Neural progenitor cell (in vitro differentiated cells): ENCODE data around the gene ZSCAN5C. TPM values are rescaled to one million over a fixed set of nuclear protein-coding genes. Genes with fewer than 3 reads are reported as not detected.
"Not testable (repeated sequence)": the region's sequence is repeated elsewhere in the genome, so short reads cannot be mapped to it uniquely, and the experiment has no call there.

Source experiments
- DNase-seq: peaks from one replicate; pipeline ENCODE4 v3.0.0-alpha.2; 2016; ENCODE audit warnings: low spot score
- H2AFZ ChIP-seq: fragments of 200-600 bp; sonication (generic); replicated peaks from 2 replicates; pipeline ENCODE4 v1.6.1; 2016; ENCODE audit warnings: antibody characterized with exemption
- H3F3A ChIP-seq: fragments of 200-600 bp; sonication (generic); 2 replicates; pipeline ENCODE4 v1.6.1; 2016; ENCODE audit warnings: antibody characterized with exemption, low read depth
- H3K27ac ChIP-seq: fragments of 200-600 bp; sonication (generic); 2 replicates; pipeline ENCODE4 v1.5.1; 2016; ENCODE audit warnings: mild to moderate bottlenecking
- H3K27me3 ChIP-seq: fragments of 200-600 bp; sonication (generic); 2 replicates; pipeline ENCODE4 v1.6.1; 2016; ENCODE audit warnings: mild to moderate bottlenecking, moderate library complexity
- H3K36me3 ChIP-seq: fragments of 200-600 bp; sonication (generic); 2 replicates; pipeline ENCODE4 v1.5.1; 2016
- H3K4me1 ChIP-seq: fragments of 200-600 bp; sonication (generic); 2 replicates; pipeline ENCODE4 v1.6.1; 2016; ENCODE audit warnings: mixed run types
- H3K4me2 ChIP-seq: fragments of 200-600 bp; sonication (generic); 2 replicates; pipeline ENCODE4 v1.6.1; 2016
- H3K4me3 ChIP-seq: fragments of 200-600 bp; sonication (generic); 2 replicates; pipeline ENCODE4 v1.5.1; 2016
- H3K79me2 ChIP-seq: fragments of 200-600 bp; sonication (generic); 2 replicates; pipeline ENCODE4 v1.6.1; 2016; ENCODE audit warnings: low read depth
- H3K9ac ChIP-seq: fragments of 200-600 bp; sonication (generic); 2 replicates; pipeline ENCODE4 v1.6.1; 2016
- H3K9me3 ChIP-seq: fragments of 200-600 bp; sonication (generic); 2 replicates; pipeline ENCODE4 v1.5.1; 2016; ENCODE audit warnings: low read depth
- H4K20me1 ChIP-seq: fragments of 200-600 bp; sonication (generic); 2 replicates; pipeline ENCODE4 v1.6.1; 2016; ENCODE audit warnings: low read depth
- H3K27ac Mint-ChIP-seq: 3 replicates; pipeline ENCODE4 v1.8.0; 2021; ENCODE audit warnings: mixed read lengths
- H3K27me3 Mint-ChIP-seq: 2 replicates; pipeline ENCODE4 v1.8.0; 2022; ENCODE audit warnings: low read depth, mild to moderate bottlenecking, inconsistent platforms, moderate library complexity, mixed read lengths; ENCODE audit not compliant: insufficient read depth
- H3K36me3 Mint-ChIP-seq: 3 replicates; pipeline ENCODE4 v1.8.0; 2021; ENCODE audit warnings: mixed read lengths
- H3K4me1 Mint-ChIP-seq: 3 replicates; pipeline ENCODE4 v1.8.0; 2021; ENCODE audit warnings: mixed read lengths
- H3K4me3 Mint-ChIP-seq: 3 replicates; pipeline ENCODE4 v1.8.0; 2021; ENCODE audit warnings: mild to moderate bottlenecking, moderate library complexity, mixed read lengths
- H3K9me3 Mint-ChIP-seq: 3 replicates; pipeline ENCODE4 v1.8.0; 2020; ENCODE audit warnings: mixed read lengths
- EZH2 ChIP-seq: fragments of 200-600 bp; sonication (generic); IDR thresholded peaks from 2 replicates; pipeline ENCODE4 v1.6.1; 2017; ENCODE audit warnings: antibody characterized with exemption, mild to moderate bottlenecking, moderate library complexity
- EZH2phosphoT487 ChIP-seq: fragments of 200-600 bp; sonication (generic); IDR thresholded peaks from 2 replicates; pipeline ENCODE4 v1.6.1; 2017; ENCODE audit warnings: antibody characterized with exemption
- total RNA-seq: library from RNA; depleted of rRNA; stranded (reverse); fragments of >200 nt; gene quantifications from 2 replicates; pipeline ENCODE4 v1.2.3, GENCODE V29; 2015; ENCODE audit warnings: low replicate concordance
- TF ChIP-seq, protein P1 (sequence below): fragments of 200-600 bp; sonication (generic); IDR thresholded peaks from 2 replicates; pipeline ENCODE4 v1.5.1; 2017; ENCODE audit warnings: antibody characterized with exemption, mild to moderate bottlenecking

ZSCAN5C gene
- total RNA-seq, 1 donor from 2014 or later, result not detected

DNA sequence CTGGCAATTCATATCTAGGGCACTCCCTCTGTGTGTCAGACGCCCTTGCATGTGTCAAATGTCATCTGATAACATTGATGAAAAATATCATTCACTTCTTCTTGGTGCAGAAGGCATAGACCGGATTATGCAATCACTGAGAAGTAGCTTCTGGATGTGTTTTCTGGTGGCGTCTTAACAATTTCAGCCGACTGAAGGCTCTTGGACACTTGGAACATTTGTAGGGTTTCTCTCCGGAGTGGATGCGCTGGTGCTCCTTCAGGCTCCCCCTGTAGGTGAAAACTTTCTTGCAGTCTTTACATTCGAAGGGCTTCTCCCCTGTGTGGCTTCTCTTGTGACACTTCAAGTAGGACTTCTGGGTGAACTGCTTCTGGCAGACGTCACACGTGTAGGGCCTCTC, 19.4 kb downstream of the ZSCAN5C start:
- H3K27ac ChIP-seq, H3F3A ChIP-seq, H3K4me1 ChIP-seq, H3K9me3 Mint-ChIP-seq, H2AFZ ChIP-seq, H3K27me3 Mint-ChIP-seq, H3K36me3 ChIP-seq, H3K79me2 ChIP-seq, H3K27ac Mint-ChIP-seq, H3K9me3 ChIP-seq, H3K4me3 ChIP-seq, H3K27me3 ChIP-seq, H3K36me3 Mint-ChIP-seq, H3K9ac ChIP-seq, H3K4me2 ChIP-seq, H3K4me3 Mint-ChIP-seq, H3K4me1 Mint-ChIP-seq, H4K20me1 ChIP-seq: not testable (repeated sequence)
- DNase-seq, result peak; percentile 57
- TF ChIP-seq, protein P1, sequence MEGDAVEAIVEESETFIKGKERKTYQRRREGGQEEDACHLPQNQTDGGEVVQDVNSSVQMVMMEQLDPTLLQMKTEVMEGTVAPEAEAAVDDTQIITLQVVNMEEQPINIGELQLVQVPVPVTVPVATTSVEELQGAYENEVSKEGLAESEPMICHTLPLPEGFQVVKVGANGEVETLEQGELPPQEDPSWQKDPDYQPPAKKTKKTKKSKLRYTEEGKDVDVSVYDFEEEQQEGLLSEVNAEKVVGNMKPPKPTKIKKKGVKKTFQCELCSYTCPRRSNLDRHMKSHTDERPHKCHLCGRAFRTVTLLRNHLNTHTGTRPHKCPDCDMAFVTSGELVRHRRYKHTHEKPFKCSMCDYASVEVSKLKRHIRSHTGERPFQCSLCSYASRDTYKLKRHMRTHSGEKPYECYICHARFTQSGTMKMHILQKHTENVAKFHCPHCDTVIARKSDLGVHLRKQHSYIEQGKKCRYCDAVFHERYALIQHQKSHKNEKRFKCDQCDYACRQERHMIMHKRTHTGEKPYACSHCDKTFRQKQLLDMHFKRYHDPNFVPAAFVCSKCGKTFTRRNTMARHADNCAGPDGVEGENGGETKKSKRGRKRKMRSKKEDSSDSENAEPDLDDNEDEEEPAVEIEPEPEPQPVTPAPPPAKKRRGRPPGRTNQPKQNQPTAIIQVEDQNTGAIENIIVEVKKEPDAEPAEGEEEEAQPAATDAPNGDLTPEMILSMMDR, result peak; percentile 60

DNA sequence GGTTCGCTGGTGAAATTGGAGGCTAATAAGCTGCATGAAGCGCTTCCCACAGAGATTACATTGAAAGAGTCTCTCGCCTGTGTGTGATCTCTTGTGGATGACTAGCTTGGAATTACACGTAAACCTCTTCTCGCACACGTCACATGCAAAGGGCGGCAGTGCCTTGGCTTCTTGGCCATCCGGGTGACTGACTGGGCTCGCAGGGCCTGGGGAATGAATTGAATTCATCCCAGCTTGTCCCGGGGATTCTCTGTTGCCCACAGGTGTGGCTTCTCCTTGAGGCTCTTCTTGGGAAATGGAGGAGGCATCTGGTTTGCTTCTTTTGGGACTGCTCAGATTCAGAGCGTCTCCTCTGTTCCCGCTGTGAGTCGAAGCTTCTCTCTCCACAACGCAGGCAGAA, 19.8 kb downstream of the ZSCAN5C start:
- H3K4me1 ChIP-seq, result no peaks in the 10 kb centered on the region
- no peaks in the 10 kb centered on the region for H3K4me1 Mint-ChIP-seq
- H3K9me3 Mint-ChIP-seq, result peaks cover 2% of the 10 kb centered on the region
- no peak overlapping the region for H2AFZ ChIP-seq
- H3F3A ChIP-seq, result peaks cover 2% of the 10 kb centered on the region
- no peak overlapping the region for H3K4me3 ChIP-seq
- H3K79me2 ChIP-seq, result no peaks in the 10 kb centered on the region
- TF ChIP-seq EZH2phosphoT487 (no peak), EZH2 (no peak)
- TF ChIP-seq, protein P1, result no peak
- peaks cover 2% of the 10 kb centered on the region for H3K36me3 Mint-ChIP-seq
- H3K27ac ChIP-seq, result no peak overlapping the region
- no peak overlapping the region for H3K9ac ChIP-seq
- H3K27me3 ChIP-seq, result peaks cover 6% of the 10 kb centered on the region
- DNase-seq, result no peak
- H3K27me3 Mint-ChIP-seq, result no peaks in the 10 kb centered on the region
- no peak overlapping the region for H3K4me2 ChIP-seq
- H3K9me3 ChIP-seq, result no peaks in the 10 kb centered on the region
- H3K4me3 Mint-ChIP-seq, result no peak overlapping the region
- H3K36me3 ChIP-seq, result no peaks in the 10 kb centered on the region
- H4K20me1 ChIP-seq, result no peaks in the 10 kb centered on the region
- no peak overlapping the region for H3K27ac Mint-ChIP-seq

DNA sequence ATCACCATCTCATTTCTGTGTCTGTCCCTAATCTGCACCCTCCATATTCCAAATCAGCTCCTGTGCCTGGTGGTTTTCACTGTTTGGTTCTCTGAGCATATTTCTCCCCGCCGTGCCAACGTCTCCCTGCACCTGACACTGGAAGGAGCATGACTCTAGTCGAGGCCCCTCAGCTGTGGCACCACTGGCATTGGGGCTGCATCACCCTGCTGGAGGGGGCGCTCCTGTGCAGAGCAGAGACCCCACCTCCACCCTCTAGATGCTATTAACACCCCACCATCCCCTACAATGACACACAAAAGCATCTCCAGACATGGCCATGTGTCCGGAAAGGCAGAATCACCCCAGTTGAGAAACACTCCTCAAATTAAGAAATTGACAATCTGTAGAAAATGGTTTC, 20.8 kb downstream of the ZSCAN5C start:
- DNase-seq, result no peak
- H3K27ac Mint-ChIP-seq, result peak overlapping the region; percentile 47
- no peaks in the 10 kb centered on the region for H3K27me3 Mint-ChIP-seq
- no peak overlapping the region for H3K4me3 Mint-ChIP-seq
- Histone ChIP-seq H3F3A (no peaks in the 10 kb centered on the region), H3K27ac (no peak overlapping the region), H3K4me1 (no peaks in the 10 kb centered on the region), H3K79me2 (no peaks in the 10 kb centered on the region), H4K20me1 (no peaks in the 10 kb centered on the region), H3K9ac (no peak overlapping the region), H3K4me2 (no peak overlapping the region), H3K4me3 (no peak overlapping the region), H3K9me3 (no peaks in the 10 kb centered on the region), H2AFZ (no peak overlapping the region), H3K27me3 (no peaks in the 10 kb centered on the region), H3K36me3 (no peaks in the 10 kb centered on the region)
- TF ChIP-seq, protein P1, result peak; percentile 15
- TF ChIP-seq EZH2phosphoT487, result no peak
- H3K9me3 Mint-ChIP-seq, result peaks cover 2% of the 10 kb centered on the region
- H3K36me3 Mint-ChIP-seq, result peaks cover 2% of the 10 kb centered on the region
- H3K4me1 Mint-ChIP-seq, result no peaks in the 10 kb centered on the region

DNA sequence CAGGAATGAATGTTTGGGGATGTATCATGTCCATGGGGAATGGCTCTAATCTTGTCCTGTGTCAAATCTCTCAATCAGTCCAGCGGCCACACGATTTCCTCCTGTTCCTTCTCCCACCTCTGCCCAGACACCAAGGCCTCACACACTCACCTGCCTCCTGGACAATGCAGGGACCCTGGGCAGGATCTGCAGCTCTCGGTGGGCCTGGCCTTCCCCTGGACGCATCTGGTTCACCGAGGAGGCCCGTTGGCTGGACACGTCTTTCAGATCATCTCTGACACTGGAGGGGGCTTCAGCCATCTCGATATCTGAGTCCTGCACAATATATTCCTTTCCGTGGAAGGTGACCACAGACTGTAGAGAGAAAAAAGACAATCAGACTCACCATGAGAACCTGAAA, 21.4 kb downstream of the ZSCAN5C start:
- Histone ChIP-seq H3K4me1 (no peaks in the 10 kb centered on the region), H3K36me3 (no peaks in the 10 kb centered on the region), H2AFZ (no peak overlapping the region), H3K27me3 (no peaks in the 10 kb centered on the region), H3F3A (no peaks in the 10 kb centered on the region), H3K4me3 (no peak overlapping the region), H4K20me1 (no peaks in the 10 kb centered on the region), H3K9me3 (no peaks in the 10 kb centered on the region), H3K4me2 (no peak overlapping the region), H3K79me2 (no peaks in the 10 kb centered on the region), H3K9ac (no peak overlapping the region), H3K27ac (no peak overlapping the region)
- no peak for TF ChIP-seq EZH2phosphoT487
- TF ChIP-seq EZH2, result no peak
- Mint-ChIP-seq H3K4me1 (no peaks in the 10 kb centered on the region), H3K9me3 (no peaks in the 10 kb centered on the region), H3K27ac (no peak overlapping the region), H3K27me3 (no peaks in the 10 kb centered on the region), H3K36me3 (no peaks in the 10 kb centered on the region), H3K4me3 (no peak overlapping the region)
- DNase-seq, result no peak
